ENCODE data around the gene ODAD3.
"Not testable (repeated sequence)": the region's sequence is repeated elsewhere in the genome, so short reads cannot be mapped to it uniquely, and the experiment has no call there.

Gene ODAD3

GRCh38 chr19:11418094-11418548 lies 16.8 kb downstream of the ODAD3 start:
- H3K36me3 Mint-ChIP-seq (ENCODE audit: low read depth) = no peaks in the 10 kb centered on the region
- no peaks in the 10 kb centered on the region for H3K9me3 Mint-ChIP-seq
- H3K27ac Mint-ChIP-seq = no peak overlapping the region
- peak overlapping the region; percentile 66 for H3K4me3 Mint-ChIP-seq
- peaks cover 80% of the 10 kb centered on the region for H3K27me3 Mint-ChIP-seq
- intact Hi-C loops (cut with micrococcal nuclease) = no loop called here
- peaks cover 44% of the 10 kb centered on the region for H3K4me1 Mint-ChIP-seq (ENCODE audit: low read depth)

- H3K4me1 Mint-ChIP-seq (ENCODE audit: low read depth) = peaks cover 28% of the 10 kb centered on the region
- H3K4me3 Mint-ChIP-seq = no peak overlapping the region
- H3K27ac Mint-ChIP-seq = no peak overlapping the region
- H3K36me3 Mint-ChIP-seq (ENCODE audit: low read depth) = no peaks in the 10 kb centered on the region
- intact Hi-C loops (cut with micrococcal nuclease) = no loop called here
- no peaks in the 10 kb centered on the region for H3K9me3 Mint-ChIP-seq
- peaks cover 66% of the 10 kb centered on the region for H3K27me3 Mint-ChIP-seq
Observed at GRCh38 chr19:11416346-11417052, 18.4 kb downstream of the ODAD3 start.

GRCh38 chr19:11414544-11414943 lies 20.4 kb downstream of the ODAD3 start:
- Mint-ChIP-seq H3K27me3 (peaks cover 59% of the 10 kb centered on the region), H3K27ac (no peak overlapping the region), H3K36me3 (ENCODE audit: low read depth) (no peaks in the 10 kb centered on the region), H3K4me3 (no peak overlapping the region), H3K4me1 (ENCODE audit: low read depth) (peaks cover 14% of the 10 kb centered on the region), H3K9me3 (no peaks in the 10 kb centered on the region)
- intact Hi-C loops (cut with micrococcal nuclease) = no loop called here

- no peak overlapping the region for H3K4me3 Mint-ChIP-seq
- H3K27me3 Mint-ChIP-seq = peaks cover 45% of the 10 kb centered on the region
- no peaks in the 10 kb centered on the region for H3K36me3 Mint-ChIP-seq (ENCODE audit: low read depth)
- H3K27ac Mint-ChIP-seq = no peak overlapping the region
- intact Hi-C loops (cut with micrococcal nuclease) = no loop called here
- H3K4me1 Mint-ChIP-seq (ENCODE audit: low read depth) = peaks cover 12% of the 10 kb centered on the region
- H3K9me3 Mint-ChIP-seq = no peaks in the 10 kb centered on the region
Observed at GRCh38 chr19:11410682-11411081, 24.2 kb downstream of the ODAD3 start.

- Mint-ChIP-seq H3K27ac (no peak overlapping the region), H3K27me3 (peaks cover 38% of the 10 kb centered on the region), H3K9me3 (no peaks in the 10 kb centered on the region), H3K4me3 (no peak overlapping the region), H3K36me3 (ENCODE audit: low read depth) (no peaks in the 10 kb centered on the region), H3K4me1 (ENCODE audit: low read depth) (peaks cover 12% of the 10 kb centered on the region)
- intact Hi-C loops (cut with micrococcal nuclease) = no loop called here
Observed at GRCh38 chr19:11408591-11408990, 26.3 kb downstream of the ODAD3 start.

- H3K9me3 Mint-ChIP-seq; intact Hi-C loops (cut with micrococcal nuclease); H3K36me3 Mint-ChIP-seq (ENCODE audit: low read depth); H3K27ac Mint-ChIP-seq; H3K4me3 Mint-ChIP-seq: not testable (repeated sequence)
- H3K4me1 Mint-ChIP-seq (ENCODE audit: low read depth) = peaks cover 12% of the 10 kb centered on the region
- H3K27me3 Mint-ChIP-seq = peaks cover 36% of the 10 kb centered on the region
Observed at GRCh38 chr19:11406703-11407236, 28.2 kb downstream of the ODAD3 start.

GRCh38 chr19:11405846-11406643 lies 28.9 kb downstream of the ODAD3 start:
- Mint-ChIP-seq H3K36me3 (ENCODE audit: low read depth) (no peaks in the 10 kb centered on the region), H3K9me3 (no peaks in the 10 kb centered on the region), H3K4me3 (no peak overlapping the region), H3K27ac (no peak overlapping the region), H3K4me1 (ENCODE audit: low read depth) (peaks cover 12% of the 10 kb centered on the region), H3K27me3 (peaks cover 31% of the 10 kb centered on the region)
- intact Hi-C loops (cut with micrococcal nuclease) = no loop called here

- Mint-ChIP-seq H3K27me3 (peaks cover 33% of the 10 kb centered on the region), H3K27ac (peak overlapping the region; percentile 14)
- intact Hi-C loops (cut with micrococcal nuclease) = no loop called here
Observed at GRCh38 chr19:11404588-11405222, 30.2 kb downstream of the ODAD3 start.

GRCh38 chr19:11401808-11402543 lies 32.9 kb downstream of the ODAD3 start:
- Mint-ChIP-seq H3K4me1 (ENCODE audit: low read depth) (peaks cover 6% of the 10 kb centered on the region), H3K36me3 (ENCODE audit: low read depth) (no peaks in the 10 kb centered on the region), H3K4me3 (no peak overlapping the region), H3K9me3 (no peaks in the 10 kb centered on the region), H3K27ac (no peak overlapping the region), H3K27me3 (peaks cover 20% of the 10 kb centered on the region)
- intact Hi-C loops (cut with micrococcal nuclease) = no loop called here

More at GRCh38 chr19:11404588-11405222, 30.2 kb downstream of the ODAD3 start:
- H3K4me3 Mint-ChIP-seq = no peak overlapping the region
- no peaks in the 10 kb centered on the region for H3K36me3 Mint-ChIP-seq (ENCODE audit: low read depth)
- peaks cover 12% of the 10 kb centered on the region for H3K4me1 Mint-ChIP-seq (ENCODE audit: low read depth)
- H3K9me3 Mint-ChIP-seq = no peaks in the 10 kb centered on the region

GRCh38 chr19:11400798-11401197 lies 34.1 kb downstream of the ODAD3 start:
- Mint-ChIP-seq H3K36me3 (ENCODE audit: low read depth) (no peaks in the 10 kb centered on the region), H3K4me1 (ENCODE audit: low read depth) (no peaks in the 10 kb centered on the region), H3K4me3 (no peak overlapping the region), H3K27ac (no peak overlapping the region), H3K9me3 (no peaks in the 10 kb centered on the region), H3K27me3 (peaks cover 13% of the 10 kb centered on the region)
- intact Hi-C loops (cut with micrococcal nuclease) = no loop called here

- Mint-ChIP-seq H3K4me3 (no peak overlapping the region), H3K4me1 (ENCODE audit: low read depth) (peaks cover 5% of the 10 kb centered on the region), H3K27me3 (peaks cover 19% of the 10 kb centered on the region), H3K9me3 (no peaks in the 10 kb centered on the region), H3K36me3 (ENCODE audit: low read depth) (no peaks in the 10 kb centered on the region), H3K27ac (no peak overlapping the region)
- intact Hi-C loops (cut with micrococcal nuclease) = no loop called here
Observed at GRCh38 chr19:11399667-11400066, 35.3 kb downstream of the ODAD3 start.

GRCh38 chr19:11397089-11397610 lies 37.8 kb downstream of the ODAD3 start:
- H3K36me3 Mint-ChIP-seq (ENCODE audit: low read depth) = no peaks in the 10 kb centered on the region
- intact Hi-C loops (cut with micrococcal nuclease) = no loop called here
- H3K9me3 Mint-ChIP-seq = no peaks in the 10 kb centered on the region
- H3K27ac Mint-ChIP-seq = no peak overlapping the region
- no peak overlapping the region for H3K4me3 Mint-ChIP-seq
- peaks cover 5% of the 10 kb centered on the region for H3K4me1 Mint-ChIP-seq (ENCODE audit: low read depth)
- H3K27me3 Mint-ChIP-seq = peaks cover 30% of the 10 kb centered on the region

- intact Hi-C loops (cut with micrococcal nuclease) = no loop called here
Observed at GRCh38 chr19:11390933-11391680, 43.8 kb downstream of the ODAD3 start.

More at GRCh38 chr19:11390933-11391680, 43.8 kb downstream of the ODAD3 start:
- no peaks in the 10 kb centered on the region for H3K36me3 Mint-ChIP-seq (ENCODE audit: low read depth)
- H3K4me1 Mint-ChIP-seq (ENCODE audit: low read depth) = peaks cover 16% of the 10 kb centered on the region
- H3K9me3 Mint-ChIP-seq = peaks cover 8% of the 10 kb centered on the region
- no peak overlapping the region for H3K27ac Mint-ChIP-seq
- H3K4me3 Mint-ChIP-seq = no peak overlapping the region
- H3K27me3 Mint-ChIP-seq = peaks cover 22% of the 10 kb centered on the region

Data from dendritic cell treated with granulocyte-macrophage colony-stimulating factor and Interleukin-4, amounts not matched to agents 40 ng/mL and 50 ng/mL, for 4 days (primary cell).